Measurements from ENCODE around the gene TMEM62.

GRCh38 chr15:43104426-43104825 is 29.0 kb upstream of the TMEM62 start:
- TF ChIP-seq CTCF (IDR thresholded peaks at IDR 0.05; ENCODE audit: low read depth, low read length) (no peak), EZH2phosphoT487 (IDR thresholded peaks at IDR 0.05; ENCODE audit: low read depth) (no peak)

Measured in OCI-LY3 (cell line).